Measurements from ENCODE around the gene CRY2. TPM values are rescaled to one million over a fixed set of nuclear protein-coding genes. Genes with fewer than 3 reads are reported as not detected.

Gene CRY2
- polyA plus RNA-seq, 1 donor (not counting 4 experiments of a cell fraction or from before 2014, with no cell fraction given): 7.9 TPM

- dilution Hi-C loops (cut with MboI; ENCODE audit: extremely low pct_ligation_motif_present, low sequenced_read_pairs): no loop called here
- Histone ChIP-seq H3K4me1 (ENCODE audit: control insufficient read depth, extremely low read depth, insufficient read depth, low read length) (peaks cover 24% of the 10 kb centered on the region), H3K9me3 (ENCODE audit: control insufficient read depth, low read depth, low read length) (no peaks in the 10 kb centered on the region), H3K27me3 (ENCODE audit: control insufficient read depth, extremely low read depth, insufficient read depth, low read length) (no peaks in the 10 kb centered on the region), H3K4me2 (ENCODE audit: control insufficient read depth, extremely low read depth, insufficient read depth, low read depth, low read length) (peak overlapping the region; percentile 92), H2AFZ (ENCODE audit: control insufficient read depth, low read length) (peak overlapping the region; percentile 84), H3K79me2 (ENCODE audit: control insufficient read depth, insufficient read depth, low read length) (peaks cover 27% of the 10 kb centered on the region), H3K9me1 (ENCODE audit: control insufficient read depth, extremely low read depth, insufficient read depth, low read length) (peaks cover 2% of the 10 kb centered on the region), H3K36me3 (ENCODE audit: control insufficient read depth in 2 of 2, extremely low read depth in 1 of 2, insufficient read depth in 2 of 2, low read length in 2 of 2) (peaks cover 4 to 13% of the 10 kb centered on the region in 2 experiments), H3K9ac (ENCODE audit: control insufficient read depth, extremely low read depth, insufficient read depth, low read length) (peak overlapping the region; percentile 89), H3K27ac (ENCODE audit: control insufficient read depth, insufficient read depth, low read length) (peak overlapping the region; percentile 43), H4K20me1 (ENCODE audit: control insufficient read depth, extremely low read depth, insufficient read depth, low read length) (peaks cover 4% of the 10 kb centered on the region), H3K4me3 (ENCODE audit: control insufficient read depth in 2 of 3, extremely low read depth in 1 of 3, insufficient read depth in 2 of 3, low read depth in 1 of 3, low read length in 3 of 3) (peak overlapping the region; percentile 54 to 95 (median 79))
- DNase-seq (ENCODE audit: low read depth, low spot score): no peak
- no peak for TF ChIP-seq EZH2 (IDR thresholded peaks at IDR 0.05; ENCODE audit: low read length)
- TF ChIP-seq CTCF (optimal IDR thresholded peaks at IDR 0.05 in 1 of 3, IDR thresholded peaks at IDR 0.05 in 1 of 3, conservative IDR thresholded peaks at IDR 0.05 in 1 of 3; ENCODE audit: extremely low read depth in 1 of 3, insufficient read depth in 2 of 3, low read length in 3 of 3): peak in 1 of 3 experiments; percentile 10
- FAIRE-seq: no peak
Observed at GRCh38 chr11:45803971-45804760, 43.1 kb upstream of the CRY2 start.

GRCh38 chr11:45804761-45805304 lies 42.4 kb upstream of the CRY2 start, which contains the start of gene SLC35C1:
Gene SLC35C1 (plus strand): TSS chr11:45805149. CDS start chr11:45805802, 653 bp downstream.
- peak within 1 kb of the TSS; percentile 89 for H3K9ac ChIP-seq (ENCODE audit: control insufficient read depth, extremely low read depth, insufficient read depth, low read length)
- peaks cover 27% of the 10 kb centered on the region for H3K79me2 ChIP-seq (ENCODE audit: control insufficient read depth, insufficient read depth, low read length)
- H3K4me1 ChIP-seq (ENCODE audit: control insufficient read depth, extremely low read depth, insufficient read depth, low read length): peaks cover 24% of the 10 kb centered on the region
- no peaks in the 10 kb centered on the region for H3K27me3 ChIP-seq (ENCODE audit: control insufficient read depth, extremely low read depth, insufficient read depth, low read length)
- peak within 1 kb of the TSS; percentile 54 to 95 (median 91) for H3K4me3 ChIP-seq (ENCODE audit: control insufficient read depth in 2 of 3, extremely low read depth in 1 of 3, insufficient read depth in 2 of 3, low read depth in 1 of 3, low read length in 3 of 3)
- DNase-seq (ENCODE audit: low read depth, low spot score) (peak; percentile 73), FAIRE-seq (no peak)
- H2AFZ ChIP-seq (ENCODE audit: control insufficient read depth, low read length): peak within 1 kb of the TSS; percentile 84
- H3K36me3 ChIP-seq (ENCODE audit: control insufficient read depth in 2 of 2, extremely low read depth in 1 of 2, insufficient read depth in 2 of 2, low read length in 2 of 2): peaks cover 7 to 13% of the 10 kb centered on the region in 2 experiments
- peaks cover 2% of the 10 kb centered on the region for H3K9me1 ChIP-seq (ENCODE audit: control insufficient read depth, extremely low read depth, insufficient read depth, low read length)
- TF ChIP-seq EZH2 (IDR thresholded peaks at IDR 0.05; ENCODE audit: low read length): no peak
- TF ChIP-seq CTCF (optimal IDR thresholded peaks at IDR 0.05 in 1 of 3, IDR thresholded peaks at IDR 0.05 in 1 of 3, conservative IDR thresholded peaks at IDR 0.05 in 1 of 3; ENCODE audit: extremely low read depth in 1 of 3, insufficient read depth in 2 of 3, low read length in 3 of 3): peak in 1 of 3 experiments; percentile 16
- H3K27ac ChIP-seq (ENCODE audit: control insufficient read depth, insufficient read depth, low read length): peak within 1 kb of the TSS; percentile 77
- no peaks in the 10 kb centered on the region for H3K9me3 ChIP-seq (ENCODE audit: control insufficient read depth, low read depth, low read length)
- peak within 1 kb of the TSS; percentile 98 for H3K4me2 ChIP-seq (ENCODE audit: control insufficient read depth, extremely low read depth, insufficient read depth, low read depth, low read length)
- dilution Hi-C loops (cut with MboI; ENCODE audit: extremely low pct_ligation_motif_present, low sequenced_read_pairs): no loop called here
- peaks cover 4% of the 10 kb centered on the region for H4K20me1 ChIP-seq (ENCODE audit: control insufficient read depth, extremely low read depth, insufficient read depth, low read length)
